ENCODE data around the gene ZC3H7A.

ZC3H7A gene

DNA sequence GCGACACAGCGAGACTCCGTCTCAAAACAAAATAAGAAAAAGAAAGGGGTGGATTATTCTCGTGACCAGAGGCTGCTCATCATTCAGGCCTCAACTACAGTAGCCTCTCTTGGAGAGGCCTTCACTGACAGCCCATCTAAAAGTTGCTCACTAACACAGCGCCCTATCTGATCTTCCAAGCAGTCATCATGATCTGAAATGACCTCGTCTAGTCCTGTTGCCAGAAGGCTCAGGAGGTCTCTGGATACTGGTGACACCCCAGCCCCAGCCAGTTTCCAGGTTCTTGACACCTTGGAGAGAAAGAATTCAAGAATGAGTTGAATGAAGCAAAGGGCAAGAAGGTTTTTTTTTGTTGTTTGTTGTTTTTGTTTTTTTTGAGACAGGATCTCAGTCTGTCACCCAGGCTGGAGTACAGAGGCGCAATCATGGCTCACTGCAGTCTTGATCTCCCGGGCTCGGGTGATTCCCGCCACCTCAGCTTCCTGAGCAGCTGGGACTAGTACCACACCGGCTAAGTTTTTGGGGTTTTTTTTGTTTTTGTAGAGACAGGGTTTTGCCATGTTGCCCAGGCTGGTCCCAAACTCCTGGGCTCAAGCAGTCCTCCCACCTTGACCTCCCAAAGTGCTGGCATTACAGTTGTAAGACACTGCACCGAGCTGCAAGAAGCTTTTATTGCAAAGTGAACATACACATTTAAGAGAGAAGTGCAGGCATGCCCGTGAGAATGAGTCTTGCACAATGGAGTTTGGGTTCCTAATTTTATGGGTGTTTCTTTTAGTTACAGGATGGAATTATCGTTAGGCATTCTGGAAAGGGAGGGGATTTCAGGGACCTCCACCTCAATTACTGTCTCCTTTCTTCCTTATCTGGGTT lies 2.7 kb upstream of the ZC3H7A start:
- peak overlapping the region; percentile 13 for H3K27ac ChIP-seq (ENCODE audit: low read depth, low read length, poor library complexity, severe bottlenecking)
- H3K9me2 ChIP-seq (ENCODE audit: low read depth, low read length) = no peaks in the 10 kb centered on the region
- H3K79me2 ChIP-seq (ENCODE audit: insufficient read depth, low read length) = peaks cover 20% of the 10 kb centered on the region
- H3K4me1 ChIP-seq (ENCODE audit: insufficient read depth, low read length, severe bottlenecking) = peaks cover 46% of the 10 kb centered on the region
- no peaks in the 10 kb centered on the region for H3K9me3 ChIP-seq (ENCODE audit: low read length)
- H3K27me3 ChIP-seq (ENCODE audit: insufficient read depth, low read length) = peaks cover 4% of the 10 kb centered on the region; the same call in 1 of the 2 replicates
- H4K20me1 ChIP-seq (ENCODE audit: insufficient read depth, low read length) = no peaks in the 10 kb centered on the region
- peak overlapping the region; percentile 30 for H3K4me3 ChIP-seq (ENCODE audit: low read depth, low read length, poor library complexity, severe bottlenecking)
- H3F3A ChIP-seq (ENCODE audit: insufficient read depth, low read length) = peaks cover 5% of the 10 kb centered on the region; the same call in 1 of the 2 replicates
- peaks cover 8% of the 10 kb centered on the region; the same call in 1 of the 2 replicates for H3K36me3 ChIP-seq (ENCODE audit: insufficient read depth, low read length)
- H3K4me2 ChIP-seq (ENCODE audit: low read length) = peak overlapping the region; percentile 54
- TF ChIP-seq, protein P1, sequence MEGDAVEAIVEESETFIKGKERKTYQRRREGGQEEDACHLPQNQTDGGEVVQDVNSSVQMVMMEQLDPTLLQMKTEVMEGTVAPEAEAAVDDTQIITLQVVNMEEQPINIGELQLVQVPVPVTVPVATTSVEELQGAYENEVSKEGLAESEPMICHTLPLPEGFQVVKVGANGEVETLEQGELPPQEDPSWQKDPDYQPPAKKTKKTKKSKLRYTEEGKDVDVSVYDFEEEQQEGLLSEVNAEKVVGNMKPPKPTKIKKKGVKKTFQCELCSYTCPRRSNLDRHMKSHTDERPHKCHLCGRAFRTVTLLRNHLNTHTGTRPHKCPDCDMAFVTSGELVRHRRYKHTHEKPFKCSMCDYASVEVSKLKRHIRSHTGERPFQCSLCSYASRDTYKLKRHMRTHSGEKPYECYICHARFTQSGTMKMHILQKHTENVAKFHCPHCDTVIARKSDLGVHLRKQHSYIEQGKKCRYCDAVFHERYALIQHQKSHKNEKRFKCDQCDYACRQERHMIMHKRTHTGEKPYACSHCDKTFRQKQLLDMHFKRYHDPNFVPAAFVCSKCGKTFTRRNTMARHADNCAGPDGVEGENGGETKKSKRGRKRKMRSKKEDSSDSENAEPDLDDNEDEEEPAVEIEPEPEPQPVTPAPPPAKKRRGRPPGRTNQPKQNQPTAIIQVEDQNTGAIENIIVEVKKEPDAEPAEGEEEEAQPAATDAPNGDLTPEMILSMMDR (IDR thresholded peaks at IDR 0.05; ENCODE audit: low read length) = no peak
- TF ChIP-seq EZH2 (IDR thresholded peaks at IDR 0.05; ENCODE audit: borderline replicate concordance, low read length) = no peak
- H3K9ac ChIP-seq (ENCODE audit: low read length) = peak overlapping the region; percentile 20; the same call in 1 of the 2 replicates
- H2AFZ ChIP-seq (ENCODE audit: low read length) = no peak overlapping the region

DNA sequence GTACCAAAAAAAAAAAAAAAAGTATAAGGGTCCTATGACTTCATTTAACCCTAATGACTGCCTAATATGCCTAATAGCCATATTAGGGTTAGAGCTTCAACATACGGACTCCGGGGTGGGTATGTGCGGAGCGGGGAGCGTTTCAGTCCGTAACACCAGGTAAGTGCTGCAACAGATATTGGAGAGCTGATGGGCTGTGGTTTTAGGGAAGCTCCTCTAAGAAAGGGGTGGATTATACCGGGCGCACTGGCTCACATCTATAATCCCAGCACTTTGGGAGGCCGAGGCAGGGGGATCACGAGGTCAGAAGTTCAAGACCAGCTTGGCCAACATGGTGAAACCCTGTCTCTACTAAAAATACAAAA lies 1.9 kb upstream of the ZC3H7A start:
- no peak overlapping the region for H3K9ac ChIP-seq (ENCODE audit: low read length)
- peak overlapping the region; percentile 64 for H3K4me3 ChIP-seq (ENCODE audit: low read depth, low read length, poor library complexity, severe bottlenecking)

DNA sequence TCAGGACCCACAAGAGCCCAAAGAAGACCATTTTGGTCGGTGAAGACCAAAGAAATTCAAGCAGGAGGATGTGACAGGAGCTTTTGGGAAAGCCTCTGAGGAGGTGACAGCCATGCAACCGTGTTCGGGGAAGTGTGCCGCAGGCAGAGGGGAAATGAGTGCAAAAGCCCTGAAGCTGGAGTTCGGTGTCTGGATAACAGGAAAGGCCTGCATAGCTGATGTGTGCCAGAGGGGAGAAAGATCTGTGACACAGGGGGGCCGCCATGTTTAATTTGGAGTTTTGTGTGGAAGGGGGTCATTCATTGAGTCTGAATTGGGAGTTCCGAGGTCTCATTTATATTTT lies 870 bp upstream of the ZC3H7A start:
- H3K9me2 ChIP-seq (ENCODE audit: low read depth, low read length) = no peaks in the 10 kb centered on the region
- H3K4me1 ChIP-seq (ENCODE audit: insufficient read depth, low read length, severe bottlenecking) = peaks cover 64% of the 10 kb centered on the region
- H3K36me3 ChIP-seq (ENCODE audit: insufficient read depth, low read length) = peaks cover 9% of the 10 kb centered on the region; the same call in 1 of the 2 replicates
- H3K9me3 ChIP-seq (ENCODE audit: low read length) = no peaks in the 10 kb centered on the region
- no peaks in the 10 kb centered on the region for H4K20me1 ChIP-seq (ENCODE audit: insufficient read depth, low read length)
- peaks cover 5% of the 10 kb centered on the region; the same call in 1 of the 2 replicates for H3F3A ChIP-seq (ENCODE audit: insufficient read depth, low read length)
- no peak overlapping the region for H2AFZ ChIP-seq (ENCODE audit: low read length)
- peak overlapping the region; percentile 64 for H3K4me3 ChIP-seq (ENCODE audit: low read depth, low read length, poor library complexity, severe bottlenecking)
- peak overlapping the region; percentile 67 for H3K27ac ChIP-seq (ENCODE audit: low read depth, low read length, poor library complexity, severe bottlenecking)
- TF ChIP-seq EZH2 (IDR thresholded peaks at IDR 0.05; ENCODE audit: borderline replicate concordance, low read length) = no peak
- TF ChIP-seq, protein P1 (IDR thresholded peaks at IDR 0.05; ENCODE audit: low read length) = no peak
- H3K79me2 ChIP-seq (ENCODE audit: insufficient read depth, low read length) = peaks cover 37% of the 10 kb centered on the region
- peak overlapping the region; percentile 71 for H3K4me2 ChIP-seq (ENCODE audit: low read length)
- H3K9ac ChIP-seq (ENCODE audit: low read length) = peak overlapping the region; percentile 86
- H3K27me3 ChIP-seq (ENCODE audit: insufficient read depth, low read length) = peaks cover 4% of the 10 kb centered on the region; the same call in 1 of the 2 replicates

More for the DNA sequence above, 1.9 kb upstream of the ZC3H7A start:
- Histone ChIP-seq H2AFZ (ENCODE audit: low read length) (no peak overlapping the region), H4K20me1 (ENCODE audit: insufficient read depth, low read length) (no peaks in the 10 kb centered on the region), H3K36me3 (ENCODE audit: insufficient read depth, low read length) (peaks cover 9% of the 10 kb centered on the region; the same call in 1 of the 2 replicates), H3F3A (ENCODE audit: insufficient read depth, low read length) (peaks cover 5% of the 10 kb centered on the region; the same call in 1 of the 2 replicates), H3K4me2 (ENCODE audit: low read length) (peak overlapping the region; percentile 71; the same call in 1 of the 2 replicates), H3K9me2 (ENCODE audit: low read depth, low read length) (no peaks in the 10 kb centered on the region), H3K27me3 (ENCODE audit: insufficient read depth, low read length) (peaks cover 4% of the 10 kb centered on the region; the same call in 1 of the 2 replicates), H3K79me2 (ENCODE audit: insufficient read depth, low read length) (peaks cover 26% of the 10 kb centered on the region), H3K9me3 (ENCODE audit: low read length) (no peaks in the 10 kb centered on the region), H3K27ac (ENCODE audit: low read depth, low read length, poor library complexity, severe bottlenecking) (no peak overlapping the region), H3K4me1 (ENCODE audit: insufficient read depth, low read length, severe bottlenecking) (peaks cover 53% of the 10 kb centered on the region)
- TF ChIP-seq, protein P1 (IDR thresholded peaks at IDR 0.05; ENCODE audit: low read length) = no peak
- TF ChIP-seq EZH2 (IDR thresholded peaks at IDR 0.05; ENCODE audit: borderline replicate concordance, low read length) = no peak

Measured in OCI-LY1 (cell line).